GM12892 (cell line): Measurements from ENCODE around the gene APOB.

Experiments
- POLR2A ChIP-seq: IDR thresholded peaks from 2 replicates; pipeline ENCODE4 v1.6.1; 2011; ENCODE audit warnings: low read depth, low read length, control low read depth
- POLR2AphosphoS5 ChIP-seq: IDR thresholded peaks from 2 replicates; pipeline ENCODE4 v1.6.1; 2011; ENCODE audit warnings: low read depth, low read length, control low read depth

GRCh38 chr2:21006423-21007128 is 37.3 kb downstream of the APOB start:
- TF ChIP-seq POLR2AphosphoS5 (no peak), POLR2A (no peak)
